Measurements from ENCODE around the gene MACROD2.

Gene MACROD2

DNA sequence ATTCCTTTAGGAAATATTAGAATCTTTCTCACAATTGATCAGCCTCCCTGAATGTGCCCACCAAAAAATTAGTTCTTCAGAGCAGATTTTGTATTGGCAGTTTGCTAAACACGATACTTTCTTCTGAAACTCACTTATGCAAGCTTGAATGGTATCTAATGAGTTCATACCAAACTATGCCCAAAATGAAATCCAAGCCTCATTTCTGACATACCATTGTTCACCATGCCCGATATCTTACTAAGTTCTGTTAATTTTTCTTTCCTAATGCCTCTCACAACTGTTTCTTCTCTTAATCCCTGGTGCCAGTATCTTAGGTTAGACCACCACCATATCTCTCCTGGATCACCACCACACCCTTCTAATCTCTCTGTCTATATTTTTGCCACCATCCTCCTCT lies 1822.0 kb downstream of the MACROD2 start:
- TF ChIP-seq, protein P1, sequence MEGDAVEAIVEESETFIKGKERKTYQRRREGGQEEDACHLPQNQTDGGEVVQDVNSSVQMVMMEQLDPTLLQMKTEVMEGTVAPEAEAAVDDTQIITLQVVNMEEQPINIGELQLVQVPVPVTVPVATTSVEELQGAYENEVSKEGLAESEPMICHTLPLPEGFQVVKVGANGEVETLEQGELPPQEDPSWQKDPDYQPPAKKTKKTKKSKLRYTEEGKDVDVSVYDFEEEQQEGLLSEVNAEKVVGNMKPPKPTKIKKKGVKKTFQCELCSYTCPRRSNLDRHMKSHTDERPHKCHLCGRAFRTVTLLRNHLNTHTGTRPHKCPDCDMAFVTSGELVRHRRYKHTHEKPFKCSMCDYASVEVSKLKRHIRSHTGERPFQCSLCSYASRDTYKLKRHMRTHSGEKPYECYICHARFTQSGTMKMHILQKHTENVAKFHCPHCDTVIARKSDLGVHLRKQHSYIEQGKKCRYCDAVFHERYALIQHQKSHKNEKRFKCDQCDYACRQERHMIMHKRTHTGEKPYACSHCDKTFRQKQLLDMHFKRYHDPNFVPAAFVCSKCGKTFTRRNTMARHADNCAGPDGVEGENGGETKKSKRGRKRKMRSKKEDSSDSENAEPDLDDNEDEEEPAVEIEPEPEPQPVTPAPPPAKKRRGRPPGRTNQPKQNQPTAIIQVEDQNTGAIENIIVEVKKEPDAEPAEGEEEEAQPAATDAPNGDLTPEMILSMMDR (IDR thresholded peaks at IDR 0.05; ENCODE audit: control extremely low read depth, extremely low read depth, low read depth, missing control alignments) = no peak
- DNase-seq (ENCODE audit: extremely low spot score) = no peak
- POLR2A ChIA-PET = no interaction called here
- CTCF ChIA-PET = no interaction called here

DNA sequence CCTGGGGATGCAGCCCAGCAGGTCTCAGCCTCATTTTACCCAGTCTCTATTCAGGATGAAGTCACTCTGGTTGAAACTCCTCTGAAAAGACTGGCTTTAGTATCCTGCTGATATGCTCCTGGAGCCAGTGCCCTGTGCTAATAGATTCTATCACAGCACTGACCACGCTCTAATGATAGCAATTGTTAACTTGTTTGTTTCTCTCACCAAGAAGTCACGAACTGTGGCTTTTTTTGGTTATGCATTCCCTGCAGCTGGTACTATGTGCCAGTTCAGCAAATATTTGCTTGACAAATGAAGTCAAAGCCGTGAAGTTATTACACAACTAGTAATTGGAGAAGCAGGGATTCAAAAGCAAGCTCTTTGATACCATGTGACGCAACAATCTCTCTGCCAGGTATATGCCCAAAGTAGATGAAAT lies 1823.3 kb downstream of the MACROD2 start:
- ChIA-PET POLR2A (no interaction called here), CTCF (interaction anchor here (1.2 kb wide), 1 partner anchor 13 kb away, joined by 3 read pairs; no protein-coding TSS in a partner anchor)
- TF ChIP-seq, protein P1 (IDR thresholded peaks at IDR 0.05; ENCODE audit: control extremely low read depth, extremely low read depth, low read depth, missing control alignments) = no peak
- no peak for DNase-seq (ENCODE audit: extremely low spot score)

DNA sequence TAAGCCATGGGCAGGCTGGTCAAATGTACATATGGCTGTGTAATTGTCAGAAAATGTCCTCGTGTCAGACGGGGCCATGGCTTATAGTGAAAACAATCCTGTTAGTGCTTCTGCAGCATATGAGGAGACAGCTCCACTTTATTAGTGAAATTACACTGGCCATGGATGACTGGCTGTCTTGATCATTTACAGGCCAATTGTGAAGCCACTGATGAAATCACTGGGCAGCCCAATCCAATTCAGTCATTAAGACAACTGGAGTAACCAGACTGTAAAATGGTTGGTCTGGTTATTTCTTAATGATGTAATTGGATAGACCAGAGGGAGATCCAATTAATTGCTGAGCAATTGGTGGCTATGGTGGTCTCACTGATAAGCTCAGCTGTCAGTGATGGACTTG lies 1828.4 kb downstream of the MACROD2 start:
- TF ChIP-seq, protein P1 (IDR thresholded peaks at IDR 0.05; ENCODE audit: control extremely low read depth, extremely low read depth, low read depth, missing control alignments) = no peak
- CTCF ChIA-PET = no interaction called here
- POLR2A ChIA-PET = no interaction called here
- DNase-seq (ENCODE audit: extremely low spot score) = no peak

DNA sequence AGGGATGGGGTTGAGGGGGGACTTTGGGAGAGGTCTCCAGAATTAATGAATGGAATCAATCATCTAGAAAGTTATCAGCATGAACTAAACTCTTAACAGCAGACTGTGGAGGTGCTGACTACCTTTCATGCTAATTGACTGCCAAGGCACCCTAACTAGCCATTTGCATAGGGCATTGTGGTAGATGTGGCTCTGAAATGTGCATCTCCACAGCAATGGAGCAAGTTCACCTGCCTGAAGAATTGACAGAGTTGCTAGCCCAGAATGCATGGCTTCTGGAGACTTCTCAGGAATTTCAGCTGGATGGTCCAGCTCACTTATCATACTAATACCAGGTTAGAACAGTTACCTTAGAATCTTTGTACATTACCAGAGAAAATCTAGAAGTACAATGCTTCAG lies 1832.3 kb downstream of the MACROD2 start:
- ChIA-PET POLR2A (no interaction called here), CTCF (no interaction called here)
- no peak for DNase-seq (ENCODE audit: extremely low spot score)
- TF ChIP-seq, protein P1 (IDR thresholded peaks at IDR 0.05; ENCODE audit: control extremely low read depth, extremely low read depth, low read depth, missing control alignments) = no peak

DNA sequence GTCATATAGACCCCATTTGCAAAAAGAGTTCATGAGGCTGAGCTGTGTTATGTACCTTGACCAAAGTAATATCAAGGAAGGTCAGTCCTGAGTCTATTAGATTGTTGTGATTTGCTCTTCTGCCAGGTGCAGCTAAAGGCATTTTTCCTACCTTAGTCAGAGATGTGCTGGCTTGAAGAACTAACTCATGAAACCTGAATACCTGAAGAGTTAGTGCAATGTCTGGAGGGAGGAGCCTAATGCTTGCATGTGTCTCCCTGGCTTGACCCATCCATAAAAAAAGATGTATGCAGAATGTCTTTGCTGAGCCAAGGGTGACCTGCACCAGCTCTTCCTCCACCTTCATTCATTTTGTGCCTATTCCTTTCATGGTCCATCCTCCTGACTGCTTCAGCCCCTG lies 1835.9 kb downstream of the MACROD2 start:
- no peak for DNase-seq (ENCODE audit: extremely low spot score)
- ChIA-PET CTCF (no interaction called here), POLR2A (no interaction called here)
- TF ChIP-seq, protein P1 (IDR thresholded peaks at IDR 0.05; ENCODE audit: control extremely low read depth, extremely low read depth, low read depth, missing control alignments) = no peak

DNA sequence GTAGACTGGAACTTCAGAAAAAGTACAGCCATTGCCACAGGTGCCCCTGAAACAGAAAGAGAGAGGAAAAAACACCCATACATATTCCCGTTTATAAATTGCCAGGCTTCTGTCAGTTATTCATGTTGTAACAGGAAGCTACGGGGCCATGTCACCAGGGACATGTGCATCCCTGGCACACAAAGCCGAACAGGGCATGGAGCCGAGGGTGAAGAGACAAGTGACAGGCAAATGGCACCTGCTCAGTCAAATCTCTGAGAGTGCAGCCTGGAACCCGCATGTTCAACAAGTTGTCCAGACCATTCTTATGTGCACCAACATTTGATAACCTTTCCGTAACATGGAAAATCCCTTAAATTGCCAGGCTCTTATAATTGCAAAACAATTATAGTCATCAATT lies 1837.2 kb downstream of the MACROD2 start:
- CTCF ChIA-PET = no interaction called here

More for the DNA sequence above, 1837.2 kb downstream of the MACROD2 start:
- TF ChIP-seq, protein P1 (IDR thresholded peaks at IDR 0.05; ENCODE audit: control extremely low read depth, extremely low read depth, low read depth, missing control alignments) = no peak
- no peak for DNase-seq (ENCODE audit: extremely low spot score)
- POLR2A ChIA-PET = no interaction called here
